HepG2 (cell line): Measurements from ENCODE around the gene CRYZ. TPM values are rescaled to one million over a fixed set of nuclear protein-coding genes. Genes with fewer than 3 reads are reported as not detected.

ENCODE experiments used
- ATAC-seq: fragments of 200-7000 bp; cut with Tn5 transposase; 3 replicates; pipeline ENCODE4 v1.9.1; 2020; ENCODE audit warnings: mild to moderate bottlenecking, moderate library complexity
- BruUV-seq: library from RNA; stranded (reverse); fragments of 400-500 nt; replicated peaks from 2 replicates; lab custom pipeline; 2021; lab: Mats Ljungman, UMichigan
- CTCF ChIA-PET: fragments of 300-600 bp; formaldehyde crosslinking; extraction: SDS; loops from one replicate; lab custom pipeline; 2021; ENCODE audit warnings: low total read pairs, inconsistent platforms, low intra/inter-chr PET ratio; lab: Yijun Ruan, JAX
- POLR2A ChIA-PET: fragments of 350-600 bp; sonication (Branson Sonifier 250); formaldehyde crosslinking; loops from one replicate; lab custom pipeline; 2020; ENCODE audit warnings: antibody characterized with exemption, inconsistent platforms; lab: Yijun Ruan, JAX
- DNase-seq: peaks from one replicate; pipeline ENCODE4 v3.0.0-alpha.2; 2015; ENCODE audit warnings: low spot score
- FAIRE-seq: peaks from 3 replicates; lab custom pipeline; 2011; peaks lifted over from hg19 to GRCh38; lab: Jason Lieb, UNC
- H2AFZ ChIP-seq: one replicate; pipeline ENCODE4 v1.6.1; 2011; ENCODE audit warnings: low read length, inconsistent platforms
- H3K27ac ChIP-seq: fragments of 300-600 bp; 3 replicates; pipeline ENCODE4 v1.8.0; 2011; ENCODE audit warnings: mixed run types, mild to moderate bottlenecking, mixed read lengths, low read length, inconsistent platforms; ENCODE audit not compliant: insufficient read depth; ENCODE audit errors: extremely low read length
- H3K27me3 ChIP-seq, 2 experiments: fragments of 200-600 bp in 1 of 2; 2 replicates in 1 of 2; 3 replicates in 1 of 2; pipeline versions ENCODE4 v1.6.0 to v1.8.0; 2011; ENCODE audit warnings: low read length in 2 of 2, mild to moderate bottlenecking in 2 of 2, moderate library complexity in 2 of 2, inconsistent platforms in 1 of 2; ENCODE audit not compliant: insufficient read depth in 2 of 2, control insufficient read depth in 1 of 2
- H3K36me3 ChIP-seq, 2 experiments: fragments of 200-600 bp in 1 of 2; replicated peaks in 1 of 2; 2 replicates in 1 of 2; 3 replicates in 1 of 2; pipeline versions ENCODE4 v1.5.1 to v1.8.0; 2011; ENCODE audit warnings: low read length in 2 of 2, inconsistent platforms in 1 of 2; ENCODE audit not compliant: insufficient read depth in 2 of 2, control insufficient read depth in 1 of 2
- H3K4me1 ChIP-seq: 2 replicates; pipeline ENCODE4 v1.5.1; 2012; ENCODE audit warnings: low read length, inconsistent platforms; ENCODE audit not compliant: insufficient read depth
- H3K4me2 ChIP-seq: 2 replicates; pipeline ENCODE4 v1.6.0; 2011; ENCODE audit warnings: low read depth, low read length, inconsistent platforms
- H3K4me3 ChIP-seq, 3 experiments: fragments of 200-600 bp in 1 of 3; sonication (generic), shearing (Covaris generic) in 1 of 3; replicated peaks in 1 of 3; 2 replicates each; pipeline ENCODE4 v1.5.1; 2011 to 2016; ENCODE audit warnings: low read length in 3 of 3, inconsistent platforms in 2 of 3, low read depth in 2 of 3, mild to moderate bottlenecking in 2 of 3, control low read depth in 1 of 3, mixed read lengths in 1 of 3; ENCODE audit not compliant: insufficient read depth in 1 of 3
- H3K79me2 ChIP-seq: one replicate; pipeline ENCODE4 v1.6.1; 2011; ENCODE audit warnings: low read length, inconsistent platforms; ENCODE audit not compliant: insufficient read depth
- H3K9ac ChIP-seq: 2 replicates; pipeline ENCODE4 v1.6.0; 2011; ENCODE audit warnings: mild to moderate bottlenecking, low read depth, low read length, inconsistent platforms; ENCODE audit not compliant: insufficient read depth
- H3K9me3 ChIP-seq: 2 replicates; pipeline ENCODE4 v1.5.1; 2012; ENCODE audit warnings: mild to moderate bottlenecking, low read length
- H4K20me1 ChIP-seq: 2 replicates; pipeline ENCODE4 v1.6.0; 2011; ENCODE audit warnings: inconsistent platforms, mild to moderate bottlenecking, low read length, moderate library complexity; ENCODE audit not compliant: insufficient read depth
- BRCA1 ChIP-seq: sonication (generic); formaldehyde crosslinking; IDR thresholded peaks from 2 replicates; pipeline ENCODE4 v1.4.0; 2020; ENCODE audit warnings: missing genetic modification reagents
- FOXM1 ChIP-seq: sonication (generic); formaldehyde crosslinking; IDR thresholded peaks from 2 replicates; pipeline ENCODE4 v1.5.0; 2020; ENCODE audit warnings: missing genetic modification reagents
- HES4 ChIP-seq: sonication (generic); formaldehyde crosslinking; IDR thresholded peaks from 2 replicates; pipeline ENCODE4 v1.9.0; 2021; ENCODE audit warnings: mild to moderate bottlenecking, missing genetic modification reagents, borderline replicate concordance
- RBM22 ChIP-seq: fragments of 200-400 bp; formaldehyde crosslinking; optimal IDR thresholded peaks from 2 replicates; pipeline ENCODE3; 2017; ENCODE audit warnings: mild to moderate bottlenecking, low read length, moderate library complexity
- THYN1 ChIP-seq: sonication (generic); formaldehyde crosslinking; IDR thresholded peaks from 2 replicates; pipeline ENCODE4 v1.8.1; 2023; ENCODE audit warnings: low read depth, mild to moderate bottlenecking, moderate library complexity, missing genetic modification reagents, borderline replicate concordance
- ZFY ChIP-seq: sonication (generic); formaldehyde crosslinking; IDR thresholded peaks from 2 replicates; pipeline ENCODE4 v1.4.0; 2020; ENCODE audit warnings: missing genetic modification reagents
- WGBS: methylation state at CpG from one replicate; pipeline ENCODE4 v1.1.6; 2017; ENCODE audit warnings: low lambda C conversion rate; 5-methylcytosine and 5-hydroxymethylcytosine counted together
- in situ Hi-C: cut with HindIII; loops from 2 replicates; pipeline ENCODE4 v1.10.0; 2017; ENCODE audit warnings: low pct_unique_long_range_greater_than_20kb; ENCODE audit not compliant: extremely low pct_ligation_motif_present
- intact Hi-C: fragments of 100-400 bp; cut with micrococcal nuclease; formaldehyde crosslinking; loops from one replicate; pipeline ENCODE4 v1.10.0; 2022; ENCODE audit not compliant: unreplicated experiment
- polyA plus RNA-seq, 8 experiments: library from polyadenylated mRNA; depleted of rRNA in 3 of 8; stranded (reverse) in 7 of 8; unstranded in 1 of 8; fragments of >200 nt; fragmentation: Illumina TruSeq in 4 of 8; extraction: Trizol in 4 of 8; gene quantifications; 2 replicates each; pipeline versions ENCODE4 v1.2.1 to v1.2.3, GENCODE V29; 2011 to 2016; ENCODE audit warnings: low read depth in 4 of 8, missing spikeins in 1 of 8, mixed read lengths in 1 of 8; ENCODE audit not compliant: insufficient read depth in 1 of 8
- total RNA-seq, 5 experiments: library from RNA; depleted of rRNA; stranded (reverse); fragments of >200 nt; fragmentation: Illumina TruSeq; extraction: Trizol; gene quantifications; 2 replicates each; pipeline ENCODE4 v1.2.3, GENCODE V29; 2016; ENCODE audit warnings: low read depth in 1 of 5
- TF ChIP-seq, protein P1 (sequence below): sonication (generic); formaldehyde crosslinking; IDR thresholded peaks from 2 replicates; pipeline ENCODE4 v1.8.1; 2023; ENCODE audit warnings: mild to moderate bottlenecking, missing genetic modification reagents
- TF ChIP-seq, protein P2 (sequence below): IDR thresholded peaks from 2 replicates; pipeline ENCODE4 v1.6.1; 2016; ENCODE audit warnings: low read depth, borderline replicate concordance
- TF ChIP-seq, protein P3 (sequence below): sonication (generic); formaldehyde crosslinking; conservative IDR thresholded peaks from 2 replicates; pipeline ENCODE4 v1.5.0; 2020; ENCODE audit warnings: missing genetic modification reagents

Gene CRYZ
- total and polyA plus RNA-seq, 2 of the 13 experiments (the other 11 are each of a cell fraction or from before 2014, with no cell fraction given), result 115 to 211 TPM

DNA sequence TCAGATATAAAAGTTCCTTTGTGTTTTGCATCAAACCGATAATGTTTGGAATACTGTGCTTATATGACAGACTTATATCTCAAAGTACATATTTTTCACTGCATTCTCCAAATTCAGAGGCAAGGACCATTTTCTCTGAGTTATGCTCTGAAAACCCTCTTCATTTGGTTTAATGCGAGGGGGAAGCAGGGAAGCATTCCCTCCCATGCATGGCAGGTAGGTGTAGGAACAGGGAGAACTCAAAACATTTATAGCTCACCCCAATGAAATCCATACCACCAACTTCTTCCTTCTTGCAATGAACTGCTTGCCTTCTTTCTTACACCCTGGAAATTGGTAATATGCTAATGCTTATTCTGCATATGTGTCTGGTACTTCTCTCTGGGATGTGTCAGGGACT is 48.5 kb downstream of the CRYZ start:
- in situ Hi-C loops, result loop anchor here (25.0 kb wide), 1 partner anchor 847 kb away; no protein-coding TSS in a partner anchor
- Histone ChIP-seq H3K4me3 (no peak overlapping the region), H3K9me3 (no peaks in the 10 kb centered on the region), H3K27me3 (no peaks in the 10 kb centered on the region), H4K20me1 (no peaks in the 10 kb centered on the region), H3K36me3 (no peaks in the 10 kb centered on the region), H2AFZ (no peak overlapping the region), H3K4me1 (no peaks in the 10 kb centered on the region), H3K4me2 (no peak overlapping the region), H3K9ac (no peak overlapping the region)
- POLR2A ChIA-PET, result no interaction called here
- FAIRE-seq, result no peak
- BruUV-seq, result no TSS peak
- 42% methylated on average over 2 of the region's 2 CpGs for whole genome bisulfite sequencing
- intact Hi-C loops, result loop anchor here (10.0 kb wide), 1 partner anchor 180 kb away; no protein-coding TSS in a partner anchor
- CTCF ChIA-PET, result no interaction called here
- ATAC-seq, result no peak
- TF ChIP-seq BRCA1 (CRISPR knock-in tag) (no peak), THYN1 (no peak), FOXM1 (CRISPR knock-in tag) (no peak), HES4 (CRISPR knock-in tag) (no peak), ZFY (CRISPR knock-in tag) (no peak), RBM22 (no peak)
- TF ChIP-seq, protein P1, sequence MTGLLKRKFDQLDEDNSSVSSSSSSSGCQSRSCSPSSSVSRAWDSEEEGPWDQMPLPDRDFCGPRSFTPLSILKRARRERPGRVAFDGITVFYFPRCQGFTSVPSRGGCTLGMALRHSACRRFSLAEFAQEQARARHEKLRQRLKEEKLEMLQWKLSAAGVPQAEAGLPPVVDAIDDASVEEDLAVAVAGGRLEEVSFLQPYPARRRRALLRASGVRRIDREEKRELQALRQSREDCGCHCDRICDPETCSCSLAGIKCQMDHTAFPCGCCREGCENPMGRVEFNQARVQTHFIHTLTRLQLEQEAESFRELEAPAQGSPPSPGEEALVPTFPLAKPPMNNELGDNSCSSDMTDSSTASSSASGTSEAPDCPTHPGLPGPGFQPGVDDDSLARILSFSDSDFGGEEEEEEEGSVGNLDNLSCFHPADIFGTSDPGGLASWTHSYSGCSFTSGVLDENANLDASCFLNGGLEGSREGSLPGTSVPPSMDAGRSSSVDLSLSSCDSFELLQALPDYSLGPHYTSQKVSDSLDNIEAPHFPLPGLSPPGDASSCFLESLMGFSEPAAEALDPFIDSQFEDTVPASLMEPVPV, result no peak
- TF ChIP-seq, protein P2, sequence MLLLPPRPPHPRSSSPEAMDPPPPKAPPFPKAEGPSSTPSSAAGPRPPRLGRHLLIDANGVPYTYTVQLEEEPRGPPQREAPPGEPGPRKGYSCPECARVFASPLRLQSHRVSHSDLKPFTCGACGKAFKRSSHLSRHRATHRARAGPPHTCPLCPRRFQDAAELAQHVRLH, result no peak
- TF ChIP-seq, protein P3, sequence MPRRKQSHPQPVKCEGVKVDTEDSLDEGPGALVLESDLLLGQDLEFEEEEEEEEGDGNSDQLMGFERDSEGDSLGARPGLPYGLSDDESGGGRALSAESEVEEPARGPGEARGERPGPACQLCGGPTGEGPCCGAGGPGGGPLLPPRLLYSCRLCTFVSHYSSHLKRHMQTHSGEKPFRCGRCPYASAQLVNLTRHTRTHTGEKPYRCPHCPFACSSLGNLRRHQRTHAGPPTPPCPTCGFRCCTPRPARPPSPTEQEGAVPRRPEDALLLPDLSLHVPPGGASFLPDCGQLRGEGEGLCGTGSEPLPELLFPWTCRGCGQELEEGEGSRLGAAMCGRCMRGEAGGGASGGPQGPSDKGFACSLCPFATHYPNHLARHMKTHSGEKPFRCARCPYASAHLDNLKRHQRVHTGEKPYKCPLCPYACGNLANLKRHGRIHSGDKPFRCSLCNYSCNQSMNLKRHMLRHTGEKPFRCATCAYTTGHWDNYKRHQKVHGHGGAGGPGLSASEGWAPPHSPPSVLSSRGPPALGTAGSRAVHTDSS (CRISPR knock-in tag), result no peak
- TF ChIP-seq, all 625 proteins: peak for 0
- Histone ChIP-seq H3K27ac (no peak overlapping the region), H3K79me2 (no peaks in the 10 kb centered on the region)
- no peak for DNase-seq
